Activated CD8-positive, alpha-beta T cell treated with anti-CD3 and anti-CD28 coated beads for 36 hours (primary cell): ENCODE measurements around the gene EPN1. TPM values are rescaled to one million over a fixed set of nuclear protein-coding genes. Genes with fewer than 3 reads are reported as not detected.

Source experiments
- ATAC-seq: fragments of 200-7000 bp; cut with Tn5 transposase; one replicate; pipeline ENCODE4 v1.10.0; 2021; ENCODE audit warnings: mild to moderate bottlenecking, moderate library complexity
- CTCF ChIA-PET: fragments of 350-600 bp; sonication (Branson Sonifier 250); formaldehyde crosslinking; loops from one replicate; lab custom pipeline; 2021; ENCODE audit warnings: antibody characterized with exemption; lab: Charles Lee
- POLR2A ChIA-PET: fragments of 350-600 bp; sonication (Branson Sonifier 250); formaldehyde crosslinking; loops from one replicate; lab custom pipeline; 2021; ENCODE audit warnings: antibody characterized with exemption; lab: Charles Lee
- DNase-seq: peaks from one replicate; pipeline ENCODE4 v3.0.0-alpha.2; 2020
- H3K27ac Mint-ChIP-seq: one replicate; pipeline ENCODE4 v1.8.0; 2021; ENCODE audit warnings: mild to moderate bottlenecking, mixed read lengths
- H3K27me3 Mint-ChIP-seq: one replicate; pipeline ENCODE4 v1.8.0; 2021; ENCODE audit warnings: mixed read lengths
- H3K36me3 Mint-ChIP-seq: one replicate; pipeline ENCODE4 v1.8.0; 2021; ENCODE audit warnings: low read depth, mixed read lengths
- H3K4me1 Mint-ChIP-seq: one replicate; pipeline ENCODE4 v1.8.0; 2021; ENCODE audit warnings: low read depth, mixed read lengths
- H3K4me3 Mint-ChIP-seq: one replicate; pipeline ENCODE4 v1.8.0; 2021; ENCODE audit warnings: mild to moderate bottlenecking, moderate library complexity, mixed read lengths
- H3K9me3 Mint-ChIP-seq: one replicate; pipeline ENCODE4 v1.8.0; 2021; ENCODE audit warnings: mixed read lengths
- CTCF ChIP-seq: fragments of 200-600 bp; IDR thresholded peaks from one replicate; pipeline ENCODE4 v1.8.0; 2022; ENCODE audit warnings: antibody characterized with exemption, mild to moderate bottlenecking
- intact Hi-C: fragments of 100-400 bp; cut with micrococcal nuclease; formaldehyde crosslinking; loops from one replicate; pipeline ENCODE4 v1.10.0; 2022
- total RNA-seq, 2 experiments: library from RNA; stranded (reverse); gene quantifications; one replicate each; pipeline ENCODE4 v1.2.3, GENCODE V29; 2021

Gene EPN1
- total RNA-seq, 2 experiments from 2014 or later: 36.2 to 37.7 TPM

GRCh38 chr19:55694241-55694655 is 19.2 kb downstream of the EPN1 start:
- H3K4me3 Mint-ChIP-seq: no peak overlapping the region
- H3K4me1 Mint-ChIP-seq: no peaks in the 10 kb centered on the region
- H3K27ac Mint-ChIP-seq: no peak overlapping the region
- DNase-seq (no peak), ATAC-seq (no peak)
- CTCF ChIA-PET: no interaction called here
- TF ChIP-seq CTCF: no peak
- intact Hi-C loops: no loop called here
- no peaks in the 10 kb centered on the region for H3K27me3 Mint-ChIP-seq
- POLR2A ChIA-PET: no interaction called here
- no peaks in the 10 kb centered on the region for H3K9me3 Mint-ChIP-seq
- peaks cover 12% of the 10 kb centered on the region for H3K36me3 Mint-ChIP-seq

GRCh38 chr19:55694656-55695491 is 19.8 kb downstream of the EPN1 start:
- no peaks in the 10 kb centered on the region for H3K9me3 Mint-ChIP-seq
- intact Hi-C loops: no loop called here
- H3K4me3 Mint-ChIP-seq: no peak overlapping the region
- TF ChIP-seq CTCF: no peak
- no peaks in the 10 kb centered on the region for H3K4me1 Mint-ChIP-seq
- no peak for DNase-seq
- ChIA-PET POLR2A (no interaction called here), CTCF (no interaction called here)
- H3K27ac Mint-ChIP-seq: no peak overlapping the region
- H3K27me3 Mint-ChIP-seq: no peaks in the 10 kb centered on the region
- peaks cover 12% of the 10 kb centered on the region for H3K36me3 Mint-ChIP-seq
- ATAC-seq: no peak

- TF ChIP-seq CTCF: no peak
- POLR2A ChIA-PET: no interaction called here
These were observed 20.7 kb downstream of the EPN1 start for GRCh38 chr19:55695511-55696290.

GRCh38 chr19:55696301-55697068 is 21.5 kb downstream of the EPN1 start:
- no peak for ATAC-seq
- no peak for DNase-seq
- Mint-ChIP-seq H3K27ac (no peak overlapping the region), H3K27me3 (no peaks in the 10 kb centered on the region), H3K9me3 (no peaks in the 10 kb centered on the region), H3K4me3 (no peak overlapping the region), H3K4me1 (no peaks in the 10 kb centered on the region), H3K36me3 (peaks cover 16% of the 10 kb centered on the region)
- no peak for TF ChIP-seq CTCF
- ChIA-PET CTCF (no interaction called here), POLR2A (interaction anchor here (0.6 kb wide), 1 partner anchor 28 kb away, joined by 3 read pairs; no protein-coding TSS in a partner anchor)
- intact Hi-C loops: no loop called here

More at GRCh38 chr19:55695511-55696290, 20.7 kb downstream of the EPN1 start:
- CTCF ChIA-PET: no interaction called here
- DNase-seq (no peak), ATAC-seq (no peak)
- intact Hi-C loops: no loop called here
- no peak overlapping the region for H3K27ac Mint-ChIP-seq
- H3K4me1 Mint-ChIP-seq: no peaks in the 10 kb centered on the region
- no peak overlapping the region for H3K4me3 Mint-ChIP-seq
- H3K9me3 Mint-ChIP-seq: no peaks in the 10 kb centered on the region
- H3K27me3 Mint-ChIP-seq: no peaks in the 10 kb centered on the region
- peaks cover 15% of the 10 kb centered on the region for H3K36me3 Mint-ChIP-seq
